Colon (tissue), 2 donors: ENCODE results near the gene HCRTR2.
"Not testable (repeated sequence)": the region's sequence is repeated elsewhere in the genome, so short reads cannot be mapped to it uniquely, and the experiment has no call there.

Source experiments
- FAIRE-seq: peaks from 2 replicates; lab custom pipeline; 2012; peaks lifted over from hg19 to GRCh38; lab: Jason Lieb, UNC
- donor health status: control.
- donor health status: control.

Gene HCRTR2

GRCh38 chr6:55220961-55221360, 46.6 kb downstream of the HCRTR2 start:
- no peak for FAIRE-seq

GRCh38 chr6:55227862-55228261, 53.5 kb downstream of the HCRTR2 start:
- no peak for FAIRE-seq

GRCh38 chr6:55239099-55239498, 64.8 kb downstream of the HCRTR2 start:
- FAIRE-seq = no peak

- FAIRE-seq = not testable (repeated sequence)
These were observed 66.8 kb downstream of the HCRTR2 start for GRCh38 chr6:55240975-55241605.

GRCh38 chr6:55250400-55250799, 76.1 kb downstream of the HCRTR2 start:
- no peak for FAIRE-seq

- FAIRE-seq = no peak
These were observed 80.8 kb downstream of the HCRTR2 start for GRCh38 chr6:55255113-55255512.

- no peak for FAIRE-seq
These were observed 85.9 kb downstream of the HCRTR2 start for GRCh38 chr6:55260181-55260580.

GRCh38 chr6:55265409-55266114, 91.2 kb downstream of the HCRTR2 start:
- no peak for FAIRE-seq

GRCh38 chr6:55266896-55267295, 92.6 kb downstream of the HCRTR2 start:
- no peak for FAIRE-seq

GRCh38 chr6:55276745-55277530, 102.6 kb downstream of the HCRTR2 start:
- FAIRE-seq = peak; percentile 38

- no peak for FAIRE-seq
These were observed 103.3 kb downstream of the HCRTR2 start for GRCh38 chr6:55277646-55278045.

- FAIRE-seq = no peak
These were observed 106.9 kb downstream of the HCRTR2 start for GRCh38 chr6:55281215-55281614.

GRCh38 chr6:55282115-55282514, 107.8 kb downstream of the HCRTR2 start:
- no peak for FAIRE-seq

GRCh38 chr6:55286824-55287223, 112.5 kb downstream of the HCRTR2 start:
- FAIRE-seq = no peak

GRCh38 chr6:55290736-55291135, 116.4 kb downstream of the HCRTR2 start:
- no peak for FAIRE-seq

- FAIRE-seq = no peak
These were observed 118.8 kb downstream of the HCRTR2 start for GRCh38 chr6:55293116-55293515.

- not testable (repeated sequence) for FAIRE-seq
These were observed 122.9 kb downstream of the HCRTR2 start for GRCh38 chr6:55297214-55297613.

GRCh38 chr6:55299286-55299985, 125.1 kb downstream of the HCRTR2 start:
- FAIRE-seq = no peak

GRCh38 chr6:55304747-55305146, 130.4 kb downstream of the HCRTR2 start:
- no peak for FAIRE-seq

- no peak for FAIRE-seq
These were observed 145.8 kb downstream of the HCRTR2 start for GRCh38 chr6:55319961-55320695.

GRCh38 chr6:55320696-55321086, 146.4 kb downstream of the HCRTR2 start:
- no peak for FAIRE-seq

GRCh38 chr6:55327169-55327568, 152.9 kb downstream of the HCRTR2 start, which contains the start of gene GFRAL:
GFRAL (plus strand) TSS chr6:55327469; CDS start chr6:55327555, 86 bp downstream.
- no peak for FAIRE-seq
